Activated CD4-positive, alpha-beta T cell treated with anti-CD3 and anti-CD28 coated beads for 1 hour (primary cell): ENCODE data around the gene ISYNA1.

Source experiments
- DNase-seq: peaks from one replicate; pipeline ENCODE4 v3.0.0-alpha.2; 2020

Gene ISYNA1

DNA sequence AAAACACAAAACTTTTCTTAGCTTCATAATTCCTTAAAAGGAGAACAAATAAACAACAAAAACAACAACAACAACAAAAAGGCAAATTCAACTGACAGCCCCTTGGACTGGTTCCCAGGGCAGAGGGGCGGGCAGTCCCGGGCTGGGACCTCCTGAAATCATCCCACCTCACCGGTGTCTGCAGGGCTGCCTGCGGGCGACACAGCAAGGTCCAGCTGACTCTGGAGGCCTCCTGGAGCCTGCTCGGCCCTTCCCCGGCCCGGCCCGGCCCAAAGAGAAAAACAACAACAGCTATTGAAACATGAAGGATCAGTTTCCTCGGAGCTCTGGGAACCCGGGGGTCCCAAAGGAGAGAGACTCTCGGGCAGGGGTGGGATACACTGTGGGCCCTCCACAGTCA lies 5.0 kb upstream of the ISYNA1 start:
- no peak for DNase-seq

DNA sequence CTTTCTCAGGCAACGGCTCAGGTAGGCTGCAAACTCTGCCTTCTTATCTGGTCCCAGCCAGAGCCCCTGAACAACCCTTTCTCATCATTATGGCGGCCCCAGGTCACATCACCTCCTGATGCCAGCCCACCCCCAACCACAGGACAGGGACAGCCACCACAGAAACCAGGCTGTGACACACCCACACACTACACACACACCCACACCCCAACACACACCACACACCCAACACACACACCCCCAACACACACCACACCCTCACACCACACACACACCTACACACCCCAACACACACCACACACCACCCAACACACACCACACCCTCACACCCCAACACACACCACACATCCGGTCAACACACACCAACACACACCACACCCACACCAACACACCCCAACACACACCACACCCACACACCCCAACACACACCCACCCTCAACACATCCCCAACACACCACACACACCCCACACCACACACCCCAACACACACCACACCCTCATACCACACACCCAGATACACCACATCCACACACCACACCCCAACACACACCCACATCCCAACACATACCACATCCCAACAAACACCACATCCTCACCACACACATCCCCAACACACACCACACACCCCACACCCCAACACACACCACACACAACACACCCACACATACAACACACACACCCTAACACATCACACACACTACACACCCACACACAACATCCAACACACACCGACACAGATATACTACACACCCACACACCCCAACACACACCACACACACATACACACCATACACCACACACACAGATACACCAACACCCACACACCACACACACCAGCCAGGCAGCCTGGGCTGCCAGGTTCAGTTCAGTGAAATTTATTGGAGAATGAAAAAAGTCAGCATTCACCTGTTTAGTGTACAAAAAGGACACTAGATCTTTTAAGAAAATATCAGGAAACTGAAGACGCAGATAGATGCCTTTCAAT lies 4.2 kb upstream of the ISYNA1 start:
- DNase-seq: no peak

DNA sequence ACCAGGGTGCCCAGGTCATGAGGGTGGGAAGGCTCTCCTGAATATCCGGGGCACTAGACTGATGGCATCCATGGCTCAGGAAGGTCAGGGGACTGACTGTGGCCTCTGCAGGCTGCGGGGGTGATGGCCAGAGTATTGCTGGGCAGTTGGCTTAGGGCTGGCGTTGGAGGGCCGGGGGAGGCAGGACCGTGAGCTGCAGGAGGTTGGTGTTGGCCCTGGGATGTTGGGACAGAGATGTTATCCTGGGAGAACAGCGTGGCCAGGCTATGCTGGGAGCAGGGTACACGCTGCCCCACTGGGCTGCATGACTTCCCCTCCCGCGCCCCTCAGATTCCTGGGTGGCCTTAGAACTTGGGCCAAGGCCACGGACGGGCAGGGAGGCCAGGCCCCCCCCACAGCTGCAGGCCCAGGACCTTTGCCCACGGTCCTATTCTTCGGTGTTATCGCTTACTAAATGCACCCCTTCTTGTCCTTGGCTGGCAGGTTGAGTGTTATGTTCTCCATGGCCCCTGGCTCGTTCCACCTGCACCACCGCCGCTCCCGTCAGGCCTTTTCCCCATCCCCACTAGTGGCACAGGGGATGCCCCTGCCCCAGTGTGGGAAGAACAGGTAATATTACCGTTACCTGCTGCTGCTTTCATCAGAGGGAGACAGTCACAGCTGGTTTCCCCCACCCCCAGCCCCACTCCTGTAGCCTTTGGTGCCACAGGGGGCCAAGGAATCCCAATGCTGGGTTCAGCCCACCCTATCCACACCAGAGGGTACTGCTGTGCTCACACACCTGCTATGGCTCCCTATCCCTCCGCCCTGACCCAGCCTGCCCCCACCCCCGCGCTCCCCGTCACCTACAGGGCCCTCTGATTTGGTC lies 3.2 kb upstream of the ISYNA1 start:
- DNase-seq: no peak

- no peak for DNase-seq
Measured at GRCh38 chr19:18440415-18440877, 2.5 kb upstream of the ISYNA1 start.

DNA sequence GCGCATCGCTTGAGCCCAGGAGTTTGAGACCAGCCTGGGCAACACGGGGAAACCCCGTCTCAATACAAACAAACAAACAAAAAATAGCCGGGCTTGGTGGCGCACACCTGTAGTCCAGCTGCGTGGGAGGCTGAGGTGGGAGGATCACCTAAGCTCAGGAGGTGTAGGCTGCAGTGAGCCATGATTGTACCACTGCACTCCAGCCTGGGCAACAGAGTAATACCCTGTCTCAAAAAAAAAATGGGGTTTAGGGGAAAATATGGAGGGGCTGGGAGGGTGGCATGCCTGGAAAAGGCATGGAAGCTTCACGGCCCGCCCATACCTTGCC lies 1.9 kb upstream of the ISYNA1 start:
- DNase-seq: no peak

GRCh38 chr19:18439025-18439909 lies 1.3 kb upstream of the ISYNA1 start:
- no peak for DNase-seq

GRCh38 chr19:18438331-18439024 lies 545 bp upstream of the ISYNA1 start:
- DNase-seq: no peak

- peak; percentile 60 for DNase-seq
Measured at GRCh38 chr19:18436671-18437490, 1.1 kb downstream of the ISYNA1 start.

DNA sequence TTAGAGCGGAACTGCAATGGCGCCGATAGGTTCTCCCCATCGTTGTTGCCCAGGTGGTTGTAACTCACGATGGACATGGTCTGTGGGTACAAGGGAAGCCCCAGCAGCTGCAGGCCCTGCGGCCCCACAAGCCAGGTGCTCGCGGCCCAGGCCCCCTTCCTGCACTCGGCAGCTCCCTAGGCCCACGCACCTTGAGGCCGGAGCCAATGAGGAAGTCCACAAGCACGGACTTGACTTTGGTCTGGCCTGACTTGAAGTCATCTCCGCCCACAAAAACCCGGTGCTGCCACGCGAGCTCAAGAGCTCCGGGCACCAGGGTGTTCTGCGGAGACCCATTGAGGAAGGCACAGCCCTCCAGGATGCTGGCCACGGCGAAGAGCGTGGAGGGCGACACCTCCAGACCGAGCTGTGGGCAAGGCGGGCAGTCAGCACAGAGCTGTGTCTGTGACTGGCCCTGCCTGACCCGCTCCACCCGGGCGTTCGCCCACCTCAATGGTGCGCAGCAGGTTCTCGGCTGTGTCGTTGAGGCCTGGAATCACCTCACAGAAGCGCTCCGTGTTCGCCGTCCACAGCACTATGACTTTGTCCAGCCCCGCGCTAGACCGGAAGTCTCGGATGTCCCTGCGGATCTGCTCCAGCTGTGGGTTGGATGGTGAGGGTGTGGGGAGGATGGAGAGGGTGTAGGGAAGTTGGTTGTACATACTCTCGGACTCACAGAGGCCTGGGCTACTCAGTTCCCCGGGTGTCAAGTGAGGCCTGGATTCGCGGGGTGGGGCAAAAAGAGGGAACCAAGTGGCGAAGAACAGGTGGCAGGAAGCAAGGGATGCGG lies 1.9 kb downstream of the ISYNA1 start:
- no peak for DNase-seq

DNA sequence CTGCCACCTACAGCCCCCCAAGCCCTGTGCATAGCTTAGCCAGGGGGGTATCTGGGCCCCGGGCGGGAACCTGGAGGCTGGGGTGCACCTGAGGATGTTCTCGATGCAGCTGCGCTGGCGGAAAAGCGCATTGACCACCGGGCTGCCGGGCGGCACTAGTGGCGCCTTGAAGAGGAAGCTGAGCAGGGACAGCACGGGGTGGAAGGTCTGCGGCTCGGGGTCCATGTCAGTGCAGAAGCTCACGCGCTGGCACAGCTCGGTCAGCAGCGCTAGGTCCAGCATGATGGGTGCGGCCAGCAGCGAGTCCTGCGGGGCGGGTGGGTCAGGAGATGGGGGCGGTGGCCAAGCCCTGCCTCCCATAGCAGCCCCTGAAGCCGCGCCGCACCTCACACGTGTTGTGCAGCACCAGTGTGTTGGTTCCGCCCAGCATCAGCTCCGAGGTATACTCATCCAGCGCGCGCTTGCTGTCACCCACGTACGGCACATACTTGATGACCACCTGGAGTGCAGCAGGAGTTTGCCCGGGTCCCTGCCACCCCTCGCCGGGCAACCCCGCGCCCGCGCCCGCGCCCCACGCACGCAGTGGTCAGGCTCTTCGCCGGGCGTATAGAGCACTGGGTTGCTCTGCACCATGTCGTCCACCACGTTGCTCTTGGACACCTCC lies 2.6 kb downstream of the ISYNA1 start:
- DNase-seq: no peak

GRCh38 chr19:18434411-18435175 lies 3.3 kb downstream of the ISYNA1 start:
- DNase-seq: no peak

GRCh38 chr19:18433735-18434398 lies 4.1 kb downstream of the ISYNA1 start:
- no peak for DNase-seq

GRCh38 chr19:18433015-18433691 lies 4.8 kb downstream of the ISYNA1 start:
- peak; percentile 40 for DNase-seq

GRCh38 chr19:18432275-18433014 lies 5.5 kb downstream of the ISYNA1 start:
- no peak for DNase-seq

DNA sequence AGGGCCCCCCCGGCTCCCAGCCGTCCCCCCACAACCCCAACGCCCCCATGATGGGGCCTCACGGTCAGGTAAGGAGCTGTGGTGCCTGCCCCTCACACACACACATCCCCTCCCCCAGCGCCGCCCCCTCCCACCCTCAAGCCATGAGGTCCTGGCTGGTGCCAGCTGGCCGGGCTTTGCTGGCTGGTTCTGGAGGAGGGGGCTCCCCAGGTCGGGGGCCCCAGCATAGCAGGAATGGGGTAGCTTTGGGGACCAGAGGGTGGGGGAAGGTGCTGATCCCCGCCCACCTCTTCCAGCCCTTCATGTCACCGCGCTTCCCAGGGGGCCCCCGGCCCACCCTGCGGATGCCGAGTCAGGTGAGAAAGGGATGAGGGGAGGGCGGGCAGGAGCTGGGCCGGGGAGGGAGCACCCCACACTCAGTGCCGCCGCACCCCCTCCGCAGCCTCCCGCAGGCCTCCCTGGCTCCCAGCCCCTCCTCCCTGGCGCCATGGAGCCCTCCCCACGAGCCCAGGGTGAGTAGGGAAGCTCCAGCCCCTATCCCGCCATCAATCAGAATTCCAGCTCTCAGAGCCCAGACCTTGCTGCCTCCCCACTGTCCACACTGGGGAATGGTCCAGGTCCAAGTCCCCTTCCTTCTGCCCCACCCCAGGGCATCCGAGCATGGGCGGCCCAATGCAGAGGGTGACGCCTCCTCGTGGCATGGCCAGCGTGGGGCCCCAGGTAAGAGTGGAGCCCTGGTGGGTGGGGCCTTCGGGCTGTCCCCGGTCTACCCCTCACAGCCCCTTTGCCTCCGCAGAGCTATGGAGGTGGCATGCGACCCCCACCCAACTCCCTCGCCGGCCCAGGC lies 6.4 kb downstream of the ISYNA1 start:
- no peak for DNase-seq
